Natural killer cell (primary cell): Measurements from ENCODE around the gene C16orf87. TPM values are rescaled to one million over a fixed set of nuclear protein-coding genes. Genes with fewer than 3 reads are reported as not detected.
A peak's percentile ranks its signal among the peaks of the same experiment; 100 is the strongest.

Source experiments
- ATAC-seq, 3 donors: fragments of 150-1000 bp in 2 of 3; fragments of 200-7000 bp in 1 of 3; cut with Tn5 transposase; 1 replicate in 1 of 3; 2 replicates in 2 of 3; pipeline ENCODE4 v1.10.0; 2021; ENCODE audit warnings: mild to moderate bottlenecking in 2 of 3, moderate library complexity in 2 of 3
- DNase-seq, 2 donors: peaks; one replicate each; pipeline versions ENCODE4 v3.0.0 to v3.0.0-alpha.2; 2013 to 2021; ENCODE audit warnings: mixed read lengths in 1 of 2
- H3K27ac ChIP-seq: one replicate; pipeline ENCODE4 v1.5.1; 2013; ENCODE audit warnings: mild to moderate bottlenecking, low read length
- H3K27me3 ChIP-seq: one replicate; pipeline ENCODE4 v1.6.1; 2013; ENCODE audit warnings: low read length; ENCODE audit not compliant: control insufficient read depth, insufficient read depth
- H3K36me3 ChIP-seq: one replicate; pipeline ENCODE4 v1.6.1; 2013; ENCODE audit warnings: low read length; ENCODE audit not compliant: control insufficient read depth, insufficient read depth
- H3K4me1 ChIP-seq: one replicate; pipeline ENCODE4 v1.6.1; 2013; ENCODE audit warnings: low read length; ENCODE audit not compliant: control insufficient read depth, insufficient read depth
- H3K4me3 ChIP-seq: one replicate; pipeline ENCODE4 v1.5.1; 2013; ENCODE audit warnings: low read length
- H3K9me3 ChIP-seq: one replicate; pipeline ENCODE4 v1.6.1; 2013; ENCODE audit warnings: low read length; ENCODE audit not compliant: control insufficient read depth, insufficient read depth
- H3K27ac Mint-ChIP-seq, 2 donors: one replicate each; pipeline ENCODE4 v1.8.0; 2022; ENCODE audit warnings: mild to moderate bottlenecking in 2 of 2, mixed read lengths in 2 of 2, moderate library complexity in 1 of 2
- H3K27me3 Mint-ChIP-seq, 2 donors: one replicate each; pipeline ENCODE4 v1.8.0; 2022; ENCODE audit warnings: low read depth in 2 of 2, mixed read lengths in 2 of 2
- H3K36me3 Mint-ChIP-seq: one replicate; pipeline ENCODE4 v1.8.0; 2022; ENCODE audit warnings: mixed read lengths
- H3K4me1 Mint-ChIP-seq, 2 donors: one replicate each; pipeline ENCODE4 v1.8.0; 2022; ENCODE audit warnings: mixed read lengths in 2 of 2
- H3K4me3 Mint-ChIP-seq: one replicate; pipeline ENCODE4 v1.8.0; 2022; ENCODE audit warnings: mild to moderate bottlenecking, moderate library complexity, mixed read lengths
- H3K9me3 Mint-ChIP-seq, 2 donors: one replicate each; pipeline ENCODE4 v1.8.0; 2022; ENCODE audit warnings: mixed read lengths in 2 of 2
- CTCF ChIP-seq: fragments of 200-600 bp; IDR thresholded peaks from one replicate; pipeline ENCODE4 v1.8.0; 2022; ENCODE audit warnings: antibody characterized with exemption
- WGBS: methylation state at CpG from one replicate; pipeline ENCODE4 v1.1.7; 2013; ENCODE audit warnings: missing lambda C conversion rate; ENCODE audit not compliant: insufficient coverage; 5-methylcytosine and 5-hydroxymethylcytosine counted together
- intact Hi-C: fragments of 100-400 bp; cut with micrococcal nuclease; formaldehyde crosslinking; loops from one replicate; pipeline ENCODE4 v1.14.2; 2022
- total RNA-seq, 4 donors: library from RNA; stranded (reverse); fragments of 120-200 nt in 1 of 4; gene quantifications; one replicate each; pipeline versions ENCODE4 v1.2.3 to v1.2.4, GENCODE V29; 2013 to 2022

C16orf87 gene
- total RNA-seq, 3 donors from 2014 or later (not counting 1 experiment from before 2014, with no cell fraction given), result 18.3 to 23.0 (median 18.8) TPM

DNA sequence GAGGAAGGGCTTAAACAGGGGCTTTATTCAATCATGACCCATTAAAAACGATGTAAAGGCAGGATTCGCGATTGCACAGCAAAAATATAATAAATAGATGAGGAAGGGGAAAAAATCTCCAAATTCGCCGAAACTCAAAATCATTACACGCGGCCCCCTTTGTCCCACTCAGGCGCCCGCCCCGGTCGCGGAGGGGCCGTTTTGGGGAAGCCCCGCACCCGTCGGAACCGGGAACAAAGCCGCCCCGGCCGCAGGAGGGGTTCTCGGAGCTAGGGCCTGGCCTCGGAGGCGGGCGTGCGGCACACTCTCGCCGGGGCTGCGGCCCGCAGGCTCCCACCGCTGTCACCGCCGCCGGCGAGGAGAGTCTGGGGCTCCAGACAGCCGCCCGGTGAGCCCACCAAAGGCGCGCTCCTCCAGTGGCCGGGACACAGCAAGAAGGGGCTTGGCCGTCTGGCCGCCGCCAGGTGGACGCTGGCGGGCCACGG lies 521 bp downstream of the C16orf87 start:
- Mint-ChIP-seq H3K4me3 (peak overlapping the region; percentile 97), H3K4me1 (peaks cover 16 to 23% of the 10 kb centered on the region in 2 donors), H3K9me3 (no peaks in the 10 kb centered on the region), H3K36me3 (no peaks in the 10 kb centered on the region), H3K27me3 (no peaks in the 10 kb centered on the region), H3K27ac (peak overlapping the region; percentile 75 to 91)
- ATAC-seq, result peak; percentile 13 to 21 (median 14)
- Histone ChIP-seq H3K4me1 (peaks cover 6% of the 10 kb centered on the region), H3K27me3 (no peaks in the 10 kb centered on the region), H3K4me3 (peak overlapping the region; percentile 66), H3K9me3 (no peaks in the 10 kb centered on the region), H3K27ac (peak overlapping the region; percentile 74), H3K36me3 (no peaks in the 10 kb centered on the region)
- DNase-seq, result peak in 1 of 2 donors; percentile 65
- intact Hi-C loops, result loop anchor here (2.0 to 10.0 kb wide), 2 partner anchors 142 to 1554 kb away; partner anchors contain the start of genes DNAJA2 and SIAH1
- no peak for TF ChIP-seq CTCF
- WGBS, result 0% methylated on average over 45 of the region's 45 CpGs

DNA sequence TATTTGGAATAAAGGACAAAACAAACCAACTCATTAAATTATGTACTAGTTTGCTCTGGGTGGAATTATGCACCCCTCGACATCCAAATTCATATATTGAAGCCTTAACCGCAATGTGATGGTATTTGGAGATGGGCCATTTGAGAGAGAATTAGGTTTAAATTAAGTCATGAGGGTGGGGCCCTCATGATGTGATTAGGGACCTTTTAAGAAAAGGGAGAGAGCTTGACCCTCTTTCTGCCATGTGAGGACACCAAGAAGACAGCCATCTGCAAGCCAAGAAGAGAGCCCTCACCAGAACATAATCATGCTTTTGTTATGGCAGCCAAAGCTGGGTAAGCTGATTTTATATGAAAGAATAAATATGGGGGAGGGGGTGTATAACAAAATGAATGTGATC lies 2.0 kb downstream of the C16orf87 start:
- ATAC-seq (no peak), DNase-seq (no peak)
- WGBS, result 100% methylated on average over 1 of the region's 2 CpGs
- no peaks in the 10 kb centered on the region for H3K9me3 Mint-ChIP-seq
- Histone ChIP-seq H3K4me3 (no peak overlapping the region), H3K4me1 (peaks cover 6% of the 10 kb centered on the region), H3K9me3 (no peaks in the 10 kb centered on the region), H3K27ac (no peak overlapping the region), H3K27me3 (no peaks in the 10 kb centered on the region), H3K36me3 (no peaks in the 10 kb centered on the region)
- no peaks in the 10 kb centered on the region for H3K36me3 Mint-ChIP-seq
- no peaks in the 10 kb centered on the region for H3K27me3 Mint-ChIP-seq
- peaks cover 16 to 29% of the 10 kb centered on the region in 2 donors for H3K4me1 Mint-ChIP-seq
- peak overlapping the region; percentile 72 for H3K4me3 Mint-ChIP-seq
- TF ChIP-seq CTCF, result no peak
- H3K27ac Mint-ChIP-seq, result peak overlapping the region; percentile 48 to 91
- intact Hi-C loops, result no loop called here

- Histone ChIP-seq H3K27me3 (no peaks in the 10 kb centered on the region), H3K27ac (no peak overlapping the region), H3K4me1 (peaks cover 6% of the 10 kb centered on the region), H3K9me3 (no peaks in the 10 kb centered on the region), H3K4me3 (no peak overlapping the region), H3K36me3 (no peaks in the 10 kb centered on the region)
- Mint-ChIP-seq H3K27me3 (no peaks in the 10 kb centered on the region), H3K4me3 (no peak overlapping the region), H3K9me3 (no peaks in the 10 kb centered on the region), H3K27ac (no peak overlapping the region), H3K36me3 (no peaks in the 10 kb centered on the region), H3K4me1 (peaks cover 16 to 29% of the 10 kb centered on the region in 2 donors)
- intact Hi-C loops, result no loop called here
- ATAC-seq (no peak), DNase-seq (no peak)
- no peak for TF ChIP-seq CTCF
These were observed 2.7 kb downstream of the C16orf87 start for GRCh38 chr16:46828292-46828691.

DNA sequence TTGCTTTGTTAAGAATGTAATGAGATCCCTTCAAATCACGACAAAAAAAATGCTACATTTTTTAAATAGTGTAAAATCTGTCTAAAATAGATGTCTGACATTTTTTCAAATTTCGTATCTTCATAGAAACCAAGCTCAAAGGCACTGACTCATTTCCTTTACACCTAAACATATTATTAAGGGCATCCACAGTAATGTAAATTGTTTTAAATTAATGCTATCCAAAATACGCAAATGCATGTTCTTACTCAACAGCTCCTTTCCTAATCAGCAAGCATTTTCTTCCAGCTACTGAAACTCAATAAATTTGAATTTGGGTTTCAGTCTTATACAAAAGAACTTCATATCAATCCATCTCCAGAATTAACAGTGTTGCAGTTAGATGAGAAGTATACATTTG lies 4.3 kb downstream of the C16orf87 start:
- H3K4me3 ChIP-seq, result no peak overlapping the region
- Mint-ChIP-seq H3K27me3 (no peaks in the 10 kb centered on the region), H3K27ac (no peak overlapping the region), H3K4me3 (no peak overlapping the region), H3K4me1 (peaks cover 15 to 29% of the 10 kb centered on the region in 2 donors), H3K36me3 (no peaks in the 10 kb centered on the region), H3K9me3 (no peaks in the 10 kb centered on the region)
- no peaks in the 10 kb centered on the region for H3K9me3 ChIP-seq
- H3K4me1 ChIP-seq, result peaks cover 3% of the 10 kb centered on the region
- no CpG with 5 or more reads among the region's 3 CpGs for WGBS
- no peak for ATAC-seq
- H3K27me3 ChIP-seq, result no peaks in the 10 kb centered on the region
- DNase-seq, result no peak
- no peak overlapping the region for H3K27ac ChIP-seq
- intact Hi-C loops, result no loop called here
- no peak for TF ChIP-seq CTCF
- no peaks in the 10 kb centered on the region for H3K36me3 ChIP-seq
